ENCODE measurements around the gene ALPK1. TPM values are rescaled to one million over a fixed set of nuclear protein-coding genes. Genes with fewer than 3 reads are reported as not detected.

Gene ALPK1
- polyA plus RNA-seq, 3 donors: 5.3 to 14.2 (median 8.1) TPM

GRCh38 chr4:112332398-112332797 lies 35.2 kb downstream of the ALPK1 start:
- H3K9me3 Mint-ChIP-seq: no peaks in the 10 kb centered on the region
- DNase-seq: no peak

DNA sequence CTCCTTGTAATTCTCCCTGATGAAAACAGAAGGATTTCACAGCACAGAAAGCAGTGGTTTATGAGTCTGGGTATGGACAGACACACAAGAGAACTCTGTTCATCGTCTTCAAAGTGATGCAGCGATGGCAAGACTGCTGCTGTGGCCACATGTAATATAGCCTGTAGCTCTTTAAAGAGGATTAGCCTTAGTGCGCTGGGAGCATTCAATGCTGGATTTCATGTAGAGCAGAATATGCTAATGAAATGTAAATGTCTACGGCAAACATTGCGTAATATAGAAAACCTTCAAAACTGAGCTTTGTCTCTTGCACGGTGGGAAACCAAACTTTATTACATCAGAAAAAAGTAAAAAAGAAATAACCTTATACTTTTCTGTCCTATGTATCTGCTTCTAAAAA lies 42.9 kb downstream of the ALPK1 start:
- Histone ChIP-seq H3K27ac (ENCODE audit: low read depth in 1 of 2, low read length in 2 of 2) (no peak overlapping the region), H3K9me3 (replicated peaks in 1 of 2; ENCODE audit: control insufficient read depth in 1 of 2, insufficient read depth in 1 of 2, low read length in 2 of 2) (no peaks in the 10 kb centered on the region), H3K79me2 (ENCODE audit: insufficient read depth, low read length) (no peaks in the 10 kb centered on the region), H3K9ac (ENCODE audit: insufficient read depth, low read length, poor library complexity, severe bottlenecking) (no peak overlapping the region), H3K4me3 (replicated peaks in 1 of 3; ENCODE audit: low read depth in 2 of 3, low read length in 3 of 3) (no peak overlapping the region), H3K27me3 (ENCODE audit: control insufficient read depth in 2 of 2, insufficient read depth in 2 of 2, low read length in 2 of 2) (no peaks in the 10 kb centered on the region), H3K4me1 (ENCODE audit: control insufficient read depth in 1 of 2, insufficient read depth in 2 of 2, low read length in 2 of 2) (no peaks in the 10 kb centered on the region), H3K4me2 (replicated peaks; ENCODE audit: extremely low read depth, low read length, poor library complexity, severe bottlenecking) (no peak overlapping the region), H3K36me3 (replicated peaks in 1 of 2; ENCODE audit: control insufficient read depth in 1 of 2, insufficient read depth in 2 of 2, low read length in 2 of 2) (peaks cover 0 to 22% of the 10 kb centered on the region in 2 donors), H4K20me1 (ENCODE audit: insufficient read depth, low read length) (no peaks in the 10 kb centered on the region), H2AFZ (ENCODE audit: insufficient read depth, low read depth, low read length, poor library complexity, severe bottlenecking) (no peak overlapping the region)
- DNase-seq: no peak
- H3K4me3 Mint-ChIP-seq: no peak overlapping the region
- no peaks in the 10 kb centered on the region for H3K27me3 Mint-ChIP-seq (ENCODE audit: low read depth in 3 of 3)
- no peaks in the 10 kb centered on the region for H3K9me3 Mint-ChIP-seq
- WGBS (ENCODE audit: insufficient coverage): 100% methylated on average over 2 of the region's 6 CpGs
- H3K4me1 Mint-ChIP-seq: no peaks in the 10 kb centered on the region
- TF ChIP-seq, protein P1, sequence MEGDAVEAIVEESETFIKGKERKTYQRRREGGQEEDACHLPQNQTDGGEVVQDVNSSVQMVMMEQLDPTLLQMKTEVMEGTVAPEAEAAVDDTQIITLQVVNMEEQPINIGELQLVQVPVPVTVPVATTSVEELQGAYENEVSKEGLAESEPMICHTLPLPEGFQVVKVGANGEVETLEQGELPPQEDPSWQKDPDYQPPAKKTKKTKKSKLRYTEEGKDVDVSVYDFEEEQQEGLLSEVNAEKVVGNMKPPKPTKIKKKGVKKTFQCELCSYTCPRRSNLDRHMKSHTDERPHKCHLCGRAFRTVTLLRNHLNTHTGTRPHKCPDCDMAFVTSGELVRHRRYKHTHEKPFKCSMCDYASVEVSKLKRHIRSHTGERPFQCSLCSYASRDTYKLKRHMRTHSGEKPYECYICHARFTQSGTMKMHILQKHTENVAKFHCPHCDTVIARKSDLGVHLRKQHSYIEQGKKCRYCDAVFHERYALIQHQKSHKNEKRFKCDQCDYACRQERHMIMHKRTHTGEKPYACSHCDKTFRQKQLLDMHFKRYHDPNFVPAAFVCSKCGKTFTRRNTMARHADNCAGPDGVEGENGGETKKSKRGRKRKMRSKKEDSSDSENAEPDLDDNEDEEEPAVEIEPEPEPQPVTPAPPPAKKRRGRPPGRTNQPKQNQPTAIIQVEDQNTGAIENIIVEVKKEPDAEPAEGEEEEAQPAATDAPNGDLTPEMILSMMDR (IDR thresholded peaks at IDR 0.05): no peak
- H3K27ac Mint-ChIP-seq: no peak overlapping the region
- H3K36me3 Mint-ChIP-seq: peaks cover 25 to 26% of the 10 kb centered on the region in 2 donors
- intact Hi-C loops (cut with micrococcal nuclease): no loop called here

More at GRCh38 chr4:112332398-112332797, 35.2 kb downstream of the ALPK1 start:
- Histone ChIP-seq H2AFZ (ENCODE audit: insufficient read depth, low read depth, low read length, poor library complexity, severe bottlenecking) (no peak overlapping the region), H3K9ac (ENCODE audit: insufficient read depth, low read length, poor library complexity, severe bottlenecking) (no peak overlapping the region), H3K4me2 (replicated peaks; ENCODE audit: extremely low read depth, low read length, poor library complexity, severe bottlenecking) (no peak overlapping the region), H3K4me1 (ENCODE audit: control insufficient read depth in 1 of 2, insufficient read depth in 2 of 2, low read length in 2 of 2) (peaks cover 11 to 17% of the 10 kb centered on the region in 2 donors), H3K27ac (ENCODE audit: low read depth in 1 of 2, low read length in 2 of 2) (no peak overlapping the region), H3K4me3 (replicated peaks in 1 of 3; ENCODE audit: low read depth in 2 of 3, low read length in 3 of 3) (no peak overlapping the region), H4K20me1 (ENCODE audit: insufficient read depth, low read length) (peaks cover 7% of the 10 kb centered on the region), H3K27me3 (ENCODE audit: control insufficient read depth in 2 of 2, insufficient read depth in 2 of 2, low read length in 2 of 2) (no peaks in the 10 kb centered on the region), H3K36me3 (replicated peaks in 1 of 2; ENCODE audit: control insufficient read depth in 1 of 2, insufficient read depth in 2 of 2, low read length in 2 of 2) (peaks cover 0 to 41% of the 10 kb centered on the region in 2 donors), H3K9me3 (replicated peaks in 1 of 2; ENCODE audit: control insufficient read depth in 1 of 2, insufficient read depth in 1 of 2, low read length in 2 of 2) (no peaks in the 10 kb centered on the region), H3K79me2 (ENCODE audit: insufficient read depth, low read length) (no peaks in the 10 kb centered on the region)
- Mint-ChIP-seq H3K36me3 (peaks cover 27 to 54% of the 10 kb centered on the region in 2 donors), H3K4me3 (no peak overlapping the region), H3K27ac (no peak overlapping the region), H3K4me1 (peaks cover 13% of the 10 kb centered on the region), H3K27me3 (ENCODE audit: low read depth in 3 of 3) (no peaks in the 10 kb centered on the region)
- TF ChIP-seq, protein P1 (IDR thresholded peaks at IDR 0.05): no peak
- intact Hi-C loops (cut with micrococcal nuclease): no loop called here

All from CD14-positive monocyte (primary cell).